Measurements from ENCODE around the gene CD300LG.

CD300LG gene

DNA sequence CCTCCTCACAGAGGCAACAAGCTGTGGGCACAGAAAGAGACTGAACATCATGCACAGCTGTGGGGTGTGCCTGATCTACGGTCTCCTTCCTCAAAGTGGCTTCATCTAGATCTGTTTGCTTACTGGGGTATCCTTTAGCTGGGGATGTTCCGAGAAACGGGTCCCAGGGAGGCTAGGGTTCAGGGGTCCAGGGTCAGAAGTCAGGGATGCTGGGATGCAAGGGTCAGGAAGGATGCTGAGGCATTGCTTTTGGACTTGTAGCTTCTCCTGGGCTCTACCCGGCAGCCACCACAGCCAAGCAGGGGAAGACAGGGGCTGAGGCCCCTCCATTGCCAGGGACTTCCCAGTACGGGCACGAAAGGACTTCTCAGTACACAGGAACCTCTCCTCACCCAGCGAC lies 6.6 kb downstream of the CD300LG start:
- Histone ChIP-seq H3K4me1 (no peaks in the 10 kb centered on the region), H3K27me3 (no peaks in the 10 kb centered on the region), H3K36me3 (no peaks in the 10 kb centered on the region), H3K4me3 (ENCODE audit: low read depth, low read length) (no peak overlapping the region), H3K9me3 (no peaks in the 10 kb centered on the region)
- TF ChIP-seq, protein P1, sequence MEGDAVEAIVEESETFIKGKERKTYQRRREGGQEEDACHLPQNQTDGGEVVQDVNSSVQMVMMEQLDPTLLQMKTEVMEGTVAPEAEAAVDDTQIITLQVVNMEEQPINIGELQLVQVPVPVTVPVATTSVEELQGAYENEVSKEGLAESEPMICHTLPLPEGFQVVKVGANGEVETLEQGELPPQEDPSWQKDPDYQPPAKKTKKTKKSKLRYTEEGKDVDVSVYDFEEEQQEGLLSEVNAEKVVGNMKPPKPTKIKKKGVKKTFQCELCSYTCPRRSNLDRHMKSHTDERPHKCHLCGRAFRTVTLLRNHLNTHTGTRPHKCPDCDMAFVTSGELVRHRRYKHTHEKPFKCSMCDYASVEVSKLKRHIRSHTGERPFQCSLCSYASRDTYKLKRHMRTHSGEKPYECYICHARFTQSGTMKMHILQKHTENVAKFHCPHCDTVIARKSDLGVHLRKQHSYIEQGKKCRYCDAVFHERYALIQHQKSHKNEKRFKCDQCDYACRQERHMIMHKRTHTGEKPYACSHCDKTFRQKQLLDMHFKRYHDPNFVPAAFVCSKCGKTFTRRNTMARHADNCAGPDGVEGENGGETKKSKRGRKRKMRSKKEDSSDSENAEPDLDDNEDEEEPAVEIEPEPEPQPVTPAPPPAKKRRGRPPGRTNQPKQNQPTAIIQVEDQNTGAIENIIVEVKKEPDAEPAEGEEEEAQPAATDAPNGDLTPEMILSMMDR (IDR thresholded peaks at IDR 0.05; ENCODE audit: low read depth, low read length), result no peak
- DNase-seq, result no peak

DNA sequence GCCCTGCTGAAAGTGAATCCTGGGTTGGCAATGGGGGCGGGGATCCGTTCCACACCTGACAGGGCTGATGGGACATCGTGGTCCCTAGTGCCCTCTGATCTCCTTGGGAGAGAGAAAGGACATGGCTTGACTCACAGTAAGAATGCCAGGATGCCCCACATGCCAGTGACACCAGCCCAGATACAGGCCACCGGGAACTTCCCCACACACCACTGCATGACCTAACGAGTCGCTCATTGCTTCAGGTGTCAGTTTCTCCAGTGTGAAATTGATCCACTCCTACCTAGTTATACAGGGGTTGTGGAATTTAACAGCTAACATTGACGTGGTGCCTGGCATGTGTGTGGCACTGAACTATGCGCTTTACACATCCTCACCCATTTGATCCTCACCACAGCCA lies 7.5 kb downstream of the CD300LG start:
- TF ChIP-seq, protein P1 (IDR thresholded peaks at IDR 0.05; ENCODE audit: low read depth, low read length), result no peak
- no peak for DNase-seq
- H3K4me1 ChIP-seq, result no peaks in the 10 kb centered on the region
- H3K4me3 ChIP-seq (ENCODE audit: low read depth, low read length), result no peak overlapping the region
- no peaks in the 10 kb centered on the region for H3K9me3 ChIP-seq
- H3K27me3 ChIP-seq, result no peaks in the 10 kb centered on the region
- no peaks in the 10 kb centered on the region for H3K36me3 ChIP-seq

DNA sequence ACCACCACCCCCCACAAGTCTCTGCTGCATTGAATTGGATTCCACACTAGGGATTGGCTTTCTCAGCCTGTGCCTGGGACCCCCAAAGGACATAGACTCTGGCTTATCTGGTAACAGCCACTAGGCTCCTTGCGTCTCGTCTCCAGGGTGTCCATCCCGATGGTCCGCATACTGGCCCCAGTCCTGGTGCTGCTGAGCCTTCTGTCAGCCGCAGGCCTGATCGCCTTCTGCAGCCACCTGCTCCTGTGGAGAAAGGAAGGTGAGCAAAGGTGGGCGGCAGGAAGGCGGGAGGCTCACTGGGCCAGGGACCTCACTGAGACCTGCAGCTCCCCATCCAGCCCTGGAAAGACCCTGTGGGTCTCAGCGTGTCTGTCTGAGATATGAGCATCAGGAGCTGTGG lies 8.1 kb downstream of the CD300LG start:
- H3K9me3 ChIP-seq, result no peaks in the 10 kb centered on the region
- no peaks in the 10 kb centered on the region for H3K4me1 ChIP-seq
- no peaks in the 10 kb centered on the region for H3K27me3 ChIP-seq
- H3K4me3 ChIP-seq (ENCODE audit: low read depth, low read length), result no peak overlapping the region
- no peak for DNase-seq
- no peaks in the 10 kb centered on the region for H3K36me3 ChIP-seq
- TF ChIP-seq, protein P1 (IDR thresholded peaks at IDR 0.05; ENCODE audit: low read depth, low read length), result no peak

DNA sequence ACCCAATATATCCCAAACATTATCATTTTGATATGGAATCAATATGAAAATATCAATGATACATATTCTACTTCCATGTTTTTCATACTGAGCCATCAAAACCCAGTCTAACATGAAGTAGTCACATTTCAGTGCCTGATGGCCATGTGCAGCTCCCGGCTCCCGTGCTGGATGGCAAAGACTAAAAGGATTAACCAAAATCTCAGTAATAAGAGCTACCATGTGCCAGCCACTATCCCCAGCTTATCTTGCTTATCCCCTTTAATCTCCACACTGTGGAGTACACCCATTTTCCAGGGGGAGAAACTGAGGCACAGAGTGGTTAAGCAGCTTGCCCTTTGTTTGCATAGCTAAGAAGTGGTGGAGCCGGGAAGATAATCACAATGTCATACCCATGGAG lies 9.2 kb downstream of the CD300LG start:
- Histone ChIP-seq H3K36me3 (no peaks in the 10 kb centered on the region), H3K27me3 (no peaks in the 10 kb centered on the region), H3K4me1 (no peaks in the 10 kb centered on the region), H3K9me3 (no peaks in the 10 kb centered on the region), H3K4me3 (ENCODE audit: low read depth, low read length) (no peak overlapping the region)
- TF ChIP-seq, protein P1 (IDR thresholded peaks at IDR 0.05; ENCODE audit: low read depth, low read length), result no peak
- no peak for DNase-seq

DNA sequence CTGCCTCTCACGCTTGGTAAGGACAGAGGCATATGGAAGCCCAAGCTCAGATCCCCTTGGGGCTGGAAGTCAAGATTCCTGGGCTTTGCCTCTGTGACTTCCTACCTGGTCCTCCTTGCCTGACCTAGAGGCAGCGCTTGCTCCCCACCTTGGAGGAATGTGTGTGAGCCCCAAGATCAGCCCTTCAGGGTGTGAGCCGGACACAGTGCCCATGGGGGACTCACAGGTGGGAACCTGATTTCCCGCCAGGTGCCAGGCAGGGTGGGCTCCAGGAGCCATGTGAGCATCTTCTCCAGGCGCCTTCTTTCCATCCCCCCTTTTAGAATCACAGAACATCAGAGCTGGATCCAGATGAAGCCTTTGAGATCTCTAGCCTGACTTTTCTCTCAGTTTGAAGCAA lies 10.2 kb downstream of the CD300LG start:
- TF ChIP-seq, protein P1 (IDR thresholded peaks at IDR 0.05; ENCODE audit: low read depth, low read length), result no peak
- no peaks in the 10 kb centered on the region for H3K4me1 ChIP-seq

DNA sequence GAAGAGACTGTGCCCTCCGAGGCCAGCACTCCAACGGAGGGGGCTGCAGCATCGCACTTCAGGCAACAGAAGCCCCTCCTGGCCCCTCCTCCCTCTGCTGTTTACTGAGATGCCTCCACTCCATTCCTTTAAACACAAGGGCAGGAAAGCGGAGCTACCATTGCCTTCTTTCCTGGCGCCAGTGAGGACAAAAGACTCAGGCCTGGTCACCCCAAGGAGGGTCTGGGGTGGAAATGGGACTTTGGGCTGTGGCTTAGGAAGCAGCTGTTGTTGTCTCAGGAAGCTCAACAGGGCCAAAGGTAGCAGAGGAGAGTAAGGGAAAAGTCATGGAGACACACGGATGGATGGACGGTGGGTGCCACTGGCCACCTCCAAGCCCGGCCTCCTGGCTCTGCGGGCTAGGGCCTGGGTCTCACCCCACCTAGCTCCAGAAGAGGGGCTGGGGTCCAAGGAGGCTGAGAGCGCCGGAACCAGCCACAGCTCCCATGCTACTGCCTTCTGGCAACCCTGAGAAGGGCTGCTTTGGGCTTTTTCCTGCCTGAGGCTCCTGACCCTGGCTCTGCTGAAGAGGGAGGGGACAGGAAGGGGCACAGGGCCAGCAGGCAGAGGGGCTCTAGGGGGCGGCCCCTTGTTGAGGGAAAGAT lies 11.1 kb downstream of the CD300LG start:
- DNase-seq, result no peak
- Histone ChIP-seq H3K36me3 (no peaks in the 10 kb centered on the region), H3K27me3 (no peaks in the 10 kb centered on the region), H3K4me3 (ENCODE audit: low read depth, low read length) (no peak overlapping the region), H3K4me1 (no peaks in the 10 kb centered on the region), H3K9me3 (no peaks in the 10 kb centered on the region)
- TF ChIP-seq, protein P1 (IDR thresholded peaks at IDR 0.05; ENCODE audit: low read depth, low read length), result no peak

More for the DNA sequence above, 10.2 kb downstream of the CD300LG start:
- Histone ChIP-seq H3K27me3 (no peaks in the 10 kb centered on the region), H3K4me3 (ENCODE audit: low read depth, low read length) (no peak overlapping the region), H3K36me3 (no peaks in the 10 kb centered on the region), H3K9me3 (no peaks in the 10 kb centered on the region)
- no peak for DNase-seq

Measured in BE2C (cell line).